ENCODE measurements around the gene TLL2.

The TLL2 gene

DNA sequence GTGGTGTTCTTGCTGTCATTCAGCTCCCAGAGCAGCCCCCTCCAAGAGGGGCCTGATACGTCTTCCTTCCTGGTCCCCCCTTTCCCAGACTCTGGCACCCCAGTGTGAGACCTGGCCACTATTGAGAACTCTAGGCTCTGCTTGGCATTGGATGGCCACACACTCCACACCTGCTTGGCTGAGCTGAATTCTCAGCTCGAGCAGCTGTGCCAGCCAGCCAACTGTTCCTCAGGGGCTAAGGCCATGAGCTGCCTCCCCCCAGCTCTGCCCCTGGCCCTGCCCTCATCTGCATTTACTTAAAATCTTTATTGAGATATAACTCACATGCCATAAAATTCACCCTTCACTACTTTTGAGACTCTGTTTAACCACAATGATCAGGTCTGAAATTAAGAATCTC is 6.7 kb downstream of the TLL2 start:
- DNase-seq (ENCODE audit: low read depth in 2 of 2): no peak

DNA sequence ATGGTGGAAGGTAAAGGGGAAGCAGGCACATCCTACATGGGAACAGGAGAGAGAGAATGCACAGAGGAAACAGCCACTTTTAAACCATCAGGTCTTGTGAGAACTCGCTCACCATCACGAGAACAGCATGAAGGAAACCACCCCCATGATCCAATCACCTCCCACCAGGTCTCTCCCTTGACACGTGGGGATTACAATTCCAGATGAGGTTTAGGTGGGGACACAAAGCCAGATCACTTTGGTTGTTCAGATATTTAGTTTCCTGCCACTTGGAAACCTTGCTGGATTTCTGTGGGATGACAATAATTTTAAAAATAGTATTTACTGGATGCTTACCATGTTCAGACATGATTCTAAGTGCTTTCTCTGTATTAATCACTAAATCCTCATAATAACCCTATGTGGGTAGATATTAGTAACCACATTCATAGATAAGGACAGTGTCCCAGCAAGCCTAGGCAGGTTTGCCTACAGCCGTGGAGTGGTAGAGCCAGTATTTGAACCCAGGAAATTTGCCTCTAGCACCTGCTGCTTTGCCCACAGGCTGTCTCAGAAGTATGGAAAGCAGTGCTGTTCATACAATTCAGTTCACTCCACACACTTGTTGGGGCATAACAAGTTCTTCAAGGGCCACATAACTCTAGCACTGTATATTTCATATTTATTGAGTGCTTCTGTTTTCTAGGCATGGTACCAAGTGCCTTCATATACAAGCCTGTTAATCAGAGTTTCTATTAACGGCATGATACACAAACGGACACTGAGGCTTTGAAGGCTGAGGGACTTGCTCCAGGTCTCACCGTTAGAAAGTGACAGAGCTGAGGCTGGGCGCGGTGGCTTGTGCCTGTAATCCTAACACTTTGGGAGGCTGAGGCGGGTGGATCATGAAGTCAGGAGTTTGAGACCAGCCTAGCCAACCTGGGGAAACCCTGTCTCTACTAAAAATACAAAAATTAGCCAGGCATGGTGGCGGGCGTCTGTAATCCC is 8.3 kb downstream of the TLL2 start:
- no peak for DNase-seq (ENCODE audit: low read depth in 2 of 2)

DNA sequence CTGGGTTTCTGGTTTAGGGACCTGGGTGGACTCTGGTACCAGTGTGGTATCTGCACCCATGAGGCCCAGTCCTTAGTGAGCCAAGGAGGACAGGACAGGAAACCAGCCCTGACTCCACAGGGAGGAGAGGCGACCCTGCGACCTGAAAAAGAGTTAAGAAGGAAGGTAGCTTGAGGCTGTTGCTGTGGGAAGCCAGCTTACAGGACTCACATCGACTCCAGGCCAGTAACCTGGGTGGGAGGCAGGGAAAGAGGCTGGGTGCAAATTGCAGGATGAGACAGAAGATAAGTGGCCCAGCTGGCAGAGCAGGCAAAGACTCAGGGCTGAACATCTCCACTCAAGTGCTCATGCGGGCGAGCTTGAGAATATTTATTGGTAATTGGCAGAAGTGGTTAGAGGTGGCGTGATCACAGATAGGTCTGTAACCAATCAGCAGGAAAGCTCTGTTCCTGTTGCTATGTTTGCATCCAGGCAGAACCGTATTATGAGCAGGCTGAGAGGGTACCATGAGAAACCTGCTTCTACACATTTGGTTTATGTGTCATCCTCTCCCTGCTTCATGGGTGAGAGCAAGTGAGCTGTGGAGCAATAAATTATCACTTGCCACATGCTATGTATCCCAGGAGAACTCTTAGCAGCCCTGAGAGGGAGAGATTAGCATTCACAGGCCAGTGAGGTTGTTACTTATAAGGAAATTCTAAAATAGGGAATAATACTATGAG is 11.0 kb downstream of the TLL2 start:
- no peak for DNase-seq (ENCODE audit: low read depth in 2 of 2)

DNA sequence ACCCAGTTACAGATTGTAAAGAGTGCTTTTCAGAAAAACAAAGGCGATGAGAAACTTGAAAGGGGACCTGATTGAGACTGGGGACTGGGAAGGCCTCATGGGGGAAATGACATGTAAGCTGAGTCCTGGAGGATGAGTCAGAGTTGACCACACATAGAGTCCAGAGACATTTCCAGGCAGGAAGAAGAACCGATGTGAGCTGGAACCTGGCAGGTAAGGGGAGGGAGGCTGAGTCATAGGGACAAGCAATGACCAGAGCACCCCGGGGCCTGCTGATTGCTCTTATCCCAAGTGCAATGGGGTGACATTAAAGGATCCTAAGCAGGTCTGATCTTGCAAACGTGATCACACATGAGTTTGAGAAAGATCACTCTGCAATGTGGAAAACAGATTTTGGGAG is 11.7 kb downstream of the TLL2 start:
- DNase-seq (ENCODE audit: low read depth in 2 of 2): no peak

DNA sequence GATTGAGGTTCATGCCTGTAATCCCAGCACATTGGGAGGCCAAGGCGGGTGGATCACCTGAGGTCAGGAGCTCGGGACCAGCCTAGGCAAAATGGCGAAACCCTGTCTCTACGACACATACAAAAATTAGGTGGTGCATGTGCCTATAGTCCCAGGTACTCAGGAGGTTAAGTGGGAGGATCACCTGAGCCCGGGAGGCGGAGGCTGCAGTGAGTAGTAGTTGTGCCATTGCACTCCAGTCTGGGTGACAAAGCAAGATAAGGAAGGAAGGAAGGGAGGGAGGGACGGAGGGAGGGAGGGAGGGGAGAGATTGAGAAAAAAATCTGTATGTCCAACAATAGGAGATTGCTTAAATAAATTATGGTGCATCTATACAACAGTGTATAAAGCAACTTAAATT is 13.2 kb downstream of the TLL2 start:
- no peak for DNase-seq (ENCODE audit: low read depth in 2 of 2)

DNA sequence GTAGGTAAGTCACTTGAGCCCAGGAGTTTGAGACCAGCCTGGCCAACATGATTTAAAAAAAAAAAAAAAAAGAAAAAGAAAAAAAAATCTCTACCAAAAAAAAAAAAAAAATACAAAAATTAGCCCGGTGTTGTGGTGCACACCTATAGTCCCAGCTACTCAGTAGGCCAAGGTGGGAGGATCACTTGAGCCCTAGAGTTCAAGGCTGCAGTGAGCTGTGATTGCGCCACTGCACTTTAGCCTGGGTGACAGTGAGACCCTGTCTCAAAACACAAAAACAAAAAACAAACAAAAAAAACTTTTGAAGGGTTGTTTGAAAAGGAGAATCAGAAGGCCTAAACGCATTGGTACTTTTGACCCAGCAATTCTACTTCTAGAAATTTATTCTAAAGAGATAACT is 13.7 kb downstream of the TLL2 start:
- no peak for DNase-seq (ENCODE audit: low read depth in 2 of 2)

DNA sequence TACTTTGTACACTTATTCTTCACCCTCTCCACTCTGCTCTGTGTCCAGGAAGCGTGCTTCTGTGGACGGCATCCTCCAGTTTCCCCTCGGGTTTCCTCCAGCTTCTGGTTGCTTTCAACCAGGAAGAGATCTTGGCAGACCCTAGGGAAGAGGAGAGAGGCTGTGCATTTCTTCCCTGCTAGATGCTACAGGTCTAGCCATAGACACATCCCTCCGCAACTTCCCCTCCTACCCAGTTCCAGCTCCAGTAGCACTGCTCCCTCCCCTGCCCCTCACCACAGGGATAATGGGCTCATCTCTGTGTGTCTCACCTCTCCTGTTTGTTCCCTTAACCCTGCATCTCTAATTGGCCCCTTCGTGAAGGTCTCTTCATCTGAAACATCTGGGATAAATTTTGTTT is 16.3 kb downstream of the TLL2 start:
- no peak for DNase-seq (ENCODE audit: low read depth in 2 of 2)

DNA sequence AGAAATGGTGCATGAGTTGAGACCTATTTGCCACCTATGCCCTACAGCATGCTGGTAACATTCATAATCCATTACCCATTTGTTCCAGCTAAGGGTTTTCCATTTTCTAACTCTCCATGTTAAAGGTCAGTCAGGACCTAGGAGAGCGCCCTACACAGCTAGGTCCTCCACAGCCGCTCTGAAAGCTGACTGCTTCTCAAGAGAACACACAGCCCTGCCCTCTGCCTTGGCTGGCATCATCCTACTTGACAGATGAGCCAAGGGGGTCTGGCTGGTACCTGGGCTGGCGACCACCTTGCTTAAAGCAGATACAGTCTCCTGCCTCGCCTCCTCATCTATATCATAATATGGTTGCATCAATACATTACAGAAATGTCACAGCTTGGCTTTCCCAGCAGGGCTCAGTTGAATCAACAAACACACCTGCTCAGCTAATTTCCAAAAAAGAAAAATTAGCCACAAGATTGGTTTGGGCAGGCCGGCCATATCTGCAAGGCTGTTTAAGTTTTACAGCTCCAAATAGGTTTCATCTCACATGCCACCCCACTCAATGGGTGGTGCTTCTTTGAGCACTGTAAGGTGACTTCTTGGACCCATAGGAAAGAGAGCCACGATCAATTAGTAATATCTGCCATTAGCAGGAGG is 17.3 kb downstream of the TLL2 start:
- no peak for DNase-seq (ENCODE audit: low read depth in 2 of 2)

DNA sequence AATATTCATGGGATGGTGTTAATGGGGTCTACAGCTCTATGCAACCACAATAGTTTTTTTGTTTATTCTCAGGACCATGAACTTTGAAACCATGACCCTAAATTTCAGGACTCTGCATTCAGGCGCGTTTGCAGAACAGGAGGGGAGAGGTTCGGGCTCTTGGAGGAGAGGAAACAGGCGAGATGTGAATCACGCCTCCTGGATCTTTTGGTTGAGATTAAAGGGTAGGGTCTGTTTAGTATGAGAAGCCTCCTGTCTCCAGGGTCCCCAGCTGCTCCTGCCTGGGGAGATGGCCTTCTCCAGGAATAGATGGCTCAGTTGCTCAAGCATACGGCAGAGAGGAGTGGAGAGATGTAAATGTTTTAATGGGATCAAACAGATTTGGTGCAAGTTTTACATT is 18.2 kb downstream of the TLL2 start:
- no peak for DNase-seq (ENCODE audit: low read depth in 2 of 2)

DNA sequence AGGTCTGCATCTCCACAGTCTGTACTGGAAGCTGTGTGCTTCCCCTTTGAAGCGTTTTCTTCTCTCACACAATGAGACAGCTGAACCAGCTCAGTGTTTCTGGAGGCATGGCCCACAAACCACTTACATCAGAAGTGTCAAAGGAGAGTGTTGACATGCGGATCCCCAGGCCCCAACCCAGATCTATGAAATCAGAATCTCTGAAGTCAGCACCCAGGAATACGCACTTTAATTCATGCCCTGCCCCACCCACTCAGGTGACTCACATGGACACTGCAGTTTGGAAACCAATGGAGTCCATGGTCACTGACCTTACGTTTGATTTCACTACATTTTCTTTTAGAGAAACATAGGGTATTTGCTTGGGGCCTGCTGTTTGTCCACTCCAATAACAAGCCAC is 19.0 kb downstream of the TLL2 start:
- DNase-seq (ENCODE audit: low read depth in 2 of 2): no peak

DNA sequence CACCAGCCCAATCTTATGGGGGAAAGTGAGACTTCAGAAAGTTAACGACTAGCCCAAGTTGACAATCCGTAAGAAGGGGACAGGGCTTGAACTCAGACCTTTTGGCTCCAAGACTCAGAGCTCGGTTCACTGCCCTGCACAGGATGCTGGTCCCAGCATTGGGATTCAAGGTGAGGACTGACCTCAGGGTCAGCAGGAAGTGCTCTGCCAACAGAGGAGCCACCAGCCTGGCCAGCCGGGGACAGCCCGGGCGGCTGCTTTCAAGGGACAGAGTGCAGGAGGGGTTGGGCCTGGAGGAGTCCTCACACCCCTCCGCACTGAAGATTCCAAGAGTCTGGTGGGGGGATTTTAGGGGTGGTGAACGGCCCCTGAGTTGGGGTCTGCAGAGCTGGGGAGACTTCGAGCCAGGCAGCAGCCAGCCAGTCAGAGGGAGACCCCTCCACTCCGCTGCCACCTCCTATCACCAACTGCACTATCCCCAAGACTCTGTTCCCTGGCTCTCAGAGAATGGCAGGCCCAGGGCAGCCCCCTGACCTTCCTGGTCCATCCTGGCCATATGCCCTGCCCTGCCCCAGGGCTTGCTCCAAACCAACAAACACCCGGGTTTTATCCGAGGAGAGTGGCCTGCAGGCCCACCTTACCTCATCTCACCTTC is 19.7 kb downstream of the TLL2 start:
- DNase-seq (ENCODE audit: low read depth in 2 of 2): no peak

DNA sequence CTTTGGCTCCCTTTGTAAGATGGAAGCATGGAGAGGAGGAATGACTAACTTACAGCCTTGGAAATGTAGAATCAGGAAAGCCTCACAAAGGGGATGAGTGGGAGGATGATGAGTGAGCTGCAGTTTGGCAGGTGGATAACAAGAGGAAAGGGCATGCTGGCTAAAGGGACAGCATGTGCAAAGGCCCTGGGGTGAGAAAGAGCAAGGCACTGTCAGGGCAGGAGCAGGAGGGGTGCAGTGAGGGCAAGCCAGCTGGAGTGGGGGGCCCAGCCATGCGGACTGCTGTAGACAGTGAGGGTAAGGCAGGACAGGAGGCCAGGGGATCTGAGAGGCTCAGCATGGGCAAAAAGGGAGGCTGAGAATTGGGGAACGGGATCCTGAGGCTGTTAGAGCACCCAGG is 20.5 kb downstream of the TLL2 start:
- no peak for DNase-seq (ENCODE audit: low read depth in 2 of 2)

DNA sequence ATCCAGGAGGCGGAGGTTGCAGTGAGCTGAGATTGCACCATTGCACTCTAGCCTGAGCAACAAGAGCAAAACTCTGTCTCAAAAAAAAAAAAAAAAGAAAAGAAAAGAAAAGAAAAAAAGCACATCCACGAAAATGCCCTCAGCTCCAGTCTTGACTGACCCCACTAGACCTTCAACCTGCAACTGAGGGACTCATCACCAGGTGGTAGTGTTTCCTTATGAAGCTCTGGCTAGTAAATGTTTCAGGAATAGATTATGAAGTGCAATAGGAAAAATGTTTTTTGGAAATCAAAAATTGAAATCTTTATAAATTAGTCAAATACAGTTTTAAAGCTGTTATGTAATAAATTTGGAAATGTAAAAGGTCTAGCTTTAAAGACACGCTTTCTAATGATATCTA is 22.4 kb downstream of the TLL2 start:
- DNase-seq (ENCODE audit: low read depth in 2 of 2): no peak

DNA sequence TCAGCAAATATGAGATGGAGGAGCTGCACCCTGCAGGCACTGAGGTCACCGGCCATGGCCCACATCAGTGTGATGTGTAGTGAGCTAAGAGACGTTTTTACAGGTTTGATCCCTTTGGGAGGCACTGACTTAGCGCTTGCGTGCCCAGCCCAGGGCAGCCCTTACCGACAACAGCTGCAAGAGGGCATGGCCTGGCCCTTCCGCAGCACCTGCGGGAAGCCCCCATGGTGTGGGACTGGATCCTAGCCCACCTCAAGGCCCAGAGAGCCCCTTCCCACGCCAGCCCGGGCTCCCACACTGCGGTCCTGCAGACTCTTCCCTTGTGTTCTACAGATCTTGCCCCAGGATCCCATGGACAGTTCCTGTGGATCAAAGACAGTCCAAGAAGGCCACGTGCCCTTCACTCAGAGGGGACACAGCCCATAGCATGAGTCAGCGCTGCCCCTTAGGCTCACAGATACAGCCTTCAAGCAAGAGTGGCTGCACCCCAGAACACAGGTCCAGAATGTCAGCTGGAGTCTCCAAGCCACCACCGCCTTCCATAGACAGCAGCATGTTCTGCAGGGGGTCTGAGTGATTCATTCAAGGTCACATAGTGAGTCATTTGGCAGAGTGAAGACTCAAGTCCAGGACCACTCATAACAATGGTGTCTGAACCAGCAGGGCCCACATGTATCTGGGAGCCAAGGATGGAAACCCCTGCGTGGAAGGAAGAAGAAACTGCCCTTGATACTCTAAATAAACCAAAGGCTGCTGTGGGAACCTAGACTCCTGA is 25.4 kb downstream of the TLL2 start:
- no peak for DNase-seq (ENCODE audit: low read depth in 2 of 2)

DNA sequence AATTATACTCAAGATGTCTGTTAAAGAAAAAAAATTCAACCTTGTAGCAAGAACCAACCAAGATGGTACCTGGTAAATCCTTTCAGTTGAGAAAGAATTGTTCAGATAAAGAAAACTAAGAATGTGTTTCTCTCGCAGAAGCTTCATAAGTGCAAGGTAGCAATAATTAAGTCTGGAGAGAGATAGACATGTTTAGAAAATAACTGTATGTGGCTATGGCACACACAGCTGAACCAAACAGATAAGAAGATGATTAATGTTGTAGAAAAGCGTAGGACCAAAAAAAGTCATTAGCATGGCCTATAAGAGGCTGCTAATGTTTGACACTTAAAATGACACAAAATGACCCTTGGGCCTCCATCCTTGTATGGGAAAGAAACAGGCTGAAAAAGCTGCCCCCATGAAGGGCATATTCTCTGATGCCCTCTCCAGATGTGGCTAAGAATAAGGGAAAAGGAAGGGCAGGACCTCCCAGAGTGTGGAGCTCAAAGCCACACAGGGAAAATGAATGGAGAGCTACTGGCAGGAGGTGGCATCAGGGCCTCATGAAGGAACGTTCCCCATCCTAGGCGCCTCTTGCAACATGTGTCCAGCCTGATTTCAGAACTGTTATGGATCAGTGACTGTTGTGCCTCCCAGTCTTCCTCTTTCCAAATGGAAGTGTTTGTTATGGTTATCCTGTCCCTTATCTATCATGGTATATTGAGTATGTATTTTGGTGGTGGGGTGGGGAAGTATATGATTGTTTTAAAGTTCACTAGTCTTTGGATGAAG is 30.7 kb downstream of the TLL2 start:
- no peak for DNase-seq (ENCODE audit: low read depth in 2 of 2)

DNA sequence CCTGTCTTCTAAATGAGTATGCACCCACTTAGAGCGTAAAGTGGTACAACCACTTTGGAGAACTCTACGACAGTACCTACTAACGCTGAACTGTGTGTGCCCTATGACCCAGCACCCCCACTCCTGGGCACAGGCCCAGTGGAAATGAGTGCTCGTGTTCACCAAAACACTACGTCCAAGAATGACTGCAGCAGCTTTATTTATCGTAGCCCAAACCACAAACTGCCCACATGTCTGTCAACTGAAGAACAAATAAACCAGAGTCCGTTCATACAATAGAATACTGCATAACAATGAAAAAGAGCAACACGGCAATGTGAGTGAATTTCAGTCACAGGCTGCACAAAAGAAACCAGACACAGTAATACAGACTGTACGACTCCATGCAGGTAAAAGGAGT is 35.4 kb downstream of the TLL2 start:
- DNase-seq (ENCODE audit: low read depth in 2 of 2): no peak

DNA sequence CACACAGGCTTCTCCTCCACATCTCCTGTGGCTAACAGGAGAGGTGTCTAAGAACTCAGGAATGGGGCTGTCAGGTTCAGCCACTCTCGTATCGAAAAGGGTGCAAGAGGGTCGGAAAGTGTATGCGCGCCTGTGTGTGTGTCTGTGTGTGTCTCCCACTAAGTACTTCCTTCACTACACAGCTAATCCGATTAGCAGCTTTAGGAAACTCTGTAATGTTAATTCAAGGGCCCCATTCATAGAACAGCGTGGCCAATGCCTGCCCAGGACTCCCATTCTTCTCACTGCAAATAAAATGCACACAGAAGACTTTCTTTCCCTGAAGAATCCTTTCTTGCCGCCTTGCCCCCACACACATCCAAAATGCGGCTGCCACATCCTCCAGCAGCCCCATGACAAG is 39.9 kb downstream of the TLL2 start:
- no peak for DNase-seq (ENCODE audit: low read depth in 2 of 2)

DNA sequence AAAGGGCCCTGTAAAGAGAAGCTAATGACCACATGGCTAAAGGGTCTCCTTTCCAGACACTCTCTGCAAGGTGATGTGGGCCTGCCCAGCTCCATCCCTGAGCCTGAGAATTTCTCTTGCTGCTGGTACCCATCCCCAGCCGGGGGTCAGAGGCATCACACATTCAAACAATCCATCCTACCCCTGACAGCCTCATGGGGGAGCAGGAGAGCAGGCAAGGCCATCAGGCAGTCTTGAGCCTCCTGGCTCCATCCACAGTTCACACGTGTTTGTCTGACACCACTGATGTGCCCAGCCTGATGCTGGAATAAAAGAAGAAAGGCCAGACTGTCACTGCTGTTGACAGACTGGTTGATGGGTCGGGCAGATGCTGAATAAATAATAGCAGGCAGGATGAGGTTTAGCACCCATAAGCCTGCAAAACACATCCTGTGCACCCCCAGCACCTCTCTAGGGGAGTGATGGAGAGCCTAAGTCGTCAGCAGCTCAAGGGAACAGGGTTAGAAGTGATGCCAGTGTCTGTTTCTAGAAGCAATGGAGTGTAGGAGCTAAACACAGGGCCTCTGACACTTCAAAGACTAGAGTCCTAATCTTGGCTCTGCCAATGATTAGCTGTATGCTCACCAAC is 43.5 kb downstream of the TLL2 start:
- DNase-seq (ENCODE audit: low read depth in 2 of 2): no peak

DNA sequence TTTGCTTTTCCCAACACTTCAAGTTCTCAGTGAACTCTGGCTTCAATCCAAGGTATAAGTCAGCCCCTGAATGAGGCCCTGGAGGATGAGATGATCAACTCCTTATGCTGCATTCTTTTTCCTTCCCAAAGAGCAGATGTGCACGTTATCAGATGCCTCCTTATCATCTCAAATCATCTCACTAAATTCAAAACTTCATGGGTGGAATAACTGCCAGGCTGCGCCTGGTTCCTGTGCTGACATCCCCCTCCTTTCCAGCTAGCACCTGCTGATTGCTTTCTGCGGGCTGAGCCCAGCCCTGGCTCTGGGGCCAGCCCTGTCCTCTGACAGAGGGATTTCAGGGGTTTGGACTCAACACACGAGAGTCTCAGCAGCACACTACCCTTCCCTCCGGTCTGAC is 44.9 kb downstream of the TLL2 start:
- no peak for DNase-seq (ENCODE audit: low read depth in 2 of 2)

DNA sequence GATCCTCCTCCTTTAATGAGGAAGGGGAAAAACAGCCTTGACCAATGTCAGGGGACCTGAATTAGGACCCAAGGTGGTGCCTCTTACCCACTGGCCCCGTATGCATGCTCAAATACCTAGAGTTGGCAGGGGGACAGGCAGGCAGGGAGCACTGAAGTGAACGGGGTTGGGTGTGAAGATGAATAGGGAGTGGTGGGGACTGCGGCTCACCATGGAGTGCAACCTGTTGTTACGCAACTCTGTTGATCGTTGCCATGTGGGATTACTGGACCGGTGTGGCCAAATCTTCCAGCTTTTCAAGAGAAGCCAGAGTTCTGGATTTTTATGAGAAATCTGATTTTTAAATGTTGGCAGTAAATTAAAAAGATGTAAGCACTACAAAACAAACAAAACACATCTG is 48.1 kb downstream of the TLL2 start:
- DNase-seq (ENCODE audit: low read depth in 2 of 2): no peak

All from stimulated activated CD8-positive, alpha-beta memory T cell treated with anti-CD3 and anti-CD28 coated beads, Interleukin-15, amount 100 ng/mL, for 4 hours (primary cell).